Measurements from ENCODE around the gene KHDRBS2. TPM values are rescaled to one million over a fixed set of nuclear protein-coding genes. Genes with fewer than 3 reads are reported as not detected.

KHDRBS2 gene
- total RNA-seq, 1 experiment from 2014 or later, result 1.2 TPM

DNA sequence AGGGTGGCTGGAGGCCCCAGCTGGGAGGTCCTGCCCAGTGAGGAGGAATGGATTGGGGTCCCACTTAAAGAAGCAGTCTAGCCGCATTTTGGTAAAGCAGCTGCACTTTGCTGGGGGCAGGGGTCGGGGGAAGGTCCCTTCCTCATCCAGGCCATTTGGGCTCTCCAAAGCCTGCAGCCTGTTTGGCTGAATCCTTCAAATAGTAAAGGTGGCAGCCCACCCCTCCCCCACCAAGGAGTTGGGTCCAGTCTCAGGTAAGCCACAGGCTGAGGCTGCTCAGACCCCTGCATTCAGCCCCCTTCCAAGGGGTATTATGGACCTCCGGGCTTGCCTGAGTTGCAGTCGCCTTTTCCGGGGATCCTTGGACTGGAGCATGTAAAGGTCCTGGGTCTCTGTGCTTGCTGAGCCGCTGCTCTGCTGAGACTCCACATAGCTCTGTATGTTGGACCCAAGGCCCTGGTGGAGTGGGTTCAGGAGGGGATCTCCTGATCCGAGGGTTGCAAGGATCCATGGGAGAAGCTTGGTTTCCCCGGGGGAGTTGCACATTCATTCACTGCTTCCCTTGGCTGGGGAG lies 417.4 kb downstream of the KHDRBS2 start (continued):
- TF ChIP-seq CBFB (CRISPR knock-in tag; IDR thresholded peaks at IDR 0.05; ENCODE audit: low read depth), result no peak

DNA sequence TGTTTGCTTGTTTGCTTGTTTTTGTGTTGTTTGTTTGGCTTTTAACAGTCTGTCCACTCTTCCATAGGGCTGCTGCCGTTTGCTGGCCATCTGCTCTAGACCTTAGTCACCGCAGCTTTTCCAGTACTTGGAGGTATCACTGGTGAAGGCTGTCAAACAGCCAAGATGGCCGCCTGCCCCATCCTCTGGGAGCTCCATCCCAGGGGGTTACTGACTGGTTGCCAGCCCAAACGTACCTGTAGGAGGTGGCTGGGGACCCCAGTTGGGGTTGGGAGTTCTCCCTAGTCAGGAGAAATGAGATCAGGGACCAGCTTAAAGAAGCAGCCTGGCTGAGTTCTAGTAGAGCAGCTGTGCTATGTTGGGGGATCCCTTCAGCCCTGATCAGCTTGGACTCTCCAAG lies 418.4 kb downstream of the KHDRBS2 start:
- no peak for ATAC-seq
- CTCF ChIA-PET, result no interaction called here
- H3K9me3 Mint-ChIP-seq, result peaks cover 56% of the 10 kb centered on the region
- POLR2A ChIA-PET, result no interaction called here
- DNase-seq (ENCODE audit: low spot score), result no peak
- H3K36me3 Mint-ChIP-seq, result peaks cover 43% of the 10 kb centered on the region
- TF ChIP-seq, protein P1, sequence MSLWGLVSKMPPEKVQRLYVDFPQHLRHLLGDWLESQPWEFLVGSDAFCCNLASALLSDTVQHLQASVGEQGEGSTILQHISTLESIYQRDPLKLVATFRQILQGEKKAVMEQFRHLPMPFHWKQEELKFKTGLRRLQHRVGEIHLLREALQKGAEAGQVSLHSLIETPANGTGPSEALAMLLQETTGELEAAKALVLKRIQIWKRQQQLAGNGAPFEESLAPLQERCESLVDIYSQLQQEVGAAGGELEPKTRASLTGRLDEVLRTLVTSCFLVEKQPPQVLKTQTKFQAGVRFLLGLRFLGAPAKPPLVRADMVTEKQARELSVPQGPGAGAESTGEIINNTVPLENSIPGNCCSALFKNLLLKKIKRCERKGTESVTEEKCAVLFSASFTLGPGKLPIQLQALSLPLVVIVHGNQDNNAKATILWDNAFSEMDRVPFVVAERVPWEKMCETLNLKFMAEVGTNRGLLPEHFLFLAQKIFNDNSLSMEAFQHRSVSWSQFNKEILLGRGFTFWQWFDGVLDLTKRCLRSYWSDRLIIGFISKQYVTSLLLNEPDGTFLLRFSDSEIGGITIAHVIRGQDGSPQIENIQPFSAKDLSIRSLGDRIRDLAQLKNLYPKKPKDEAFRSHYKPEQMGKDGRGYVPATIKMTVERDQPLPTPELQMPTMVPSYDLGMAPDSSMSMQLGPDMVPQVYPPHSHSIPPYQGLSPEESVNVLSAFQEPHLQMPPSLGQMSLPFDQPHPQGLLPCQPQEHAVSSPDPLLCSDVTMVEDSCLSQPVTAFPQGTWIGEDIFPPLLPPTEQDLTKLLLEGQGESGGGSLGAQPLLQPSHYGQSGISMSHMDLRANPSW (CRISPR knock-in tag; conservative IDR thresholded peaks at IDR 0.05; ENCODE audit: low read depth), result no peak
- TF ChIP-seq ESRRA (CRISPR knock-in tag; IDR thresholded peaks at IDR 0.05; ENCODE audit: borderline replicate concordance) (no peak), JUN (CRISPR knock-in tag; IDR thresholded peaks at IDR 0.05) (no peak), NFE2L1 (CRISPR knock-in tag; IDR thresholded peaks at IDR 0.05) (no peak), KAT7 (CRISPR knock-in tag; IDR thresholded peaks at IDR 0.05; ENCODE audit: borderline replicate concordance) (no peak)
- TF ChIP-seq, protein P2, sequence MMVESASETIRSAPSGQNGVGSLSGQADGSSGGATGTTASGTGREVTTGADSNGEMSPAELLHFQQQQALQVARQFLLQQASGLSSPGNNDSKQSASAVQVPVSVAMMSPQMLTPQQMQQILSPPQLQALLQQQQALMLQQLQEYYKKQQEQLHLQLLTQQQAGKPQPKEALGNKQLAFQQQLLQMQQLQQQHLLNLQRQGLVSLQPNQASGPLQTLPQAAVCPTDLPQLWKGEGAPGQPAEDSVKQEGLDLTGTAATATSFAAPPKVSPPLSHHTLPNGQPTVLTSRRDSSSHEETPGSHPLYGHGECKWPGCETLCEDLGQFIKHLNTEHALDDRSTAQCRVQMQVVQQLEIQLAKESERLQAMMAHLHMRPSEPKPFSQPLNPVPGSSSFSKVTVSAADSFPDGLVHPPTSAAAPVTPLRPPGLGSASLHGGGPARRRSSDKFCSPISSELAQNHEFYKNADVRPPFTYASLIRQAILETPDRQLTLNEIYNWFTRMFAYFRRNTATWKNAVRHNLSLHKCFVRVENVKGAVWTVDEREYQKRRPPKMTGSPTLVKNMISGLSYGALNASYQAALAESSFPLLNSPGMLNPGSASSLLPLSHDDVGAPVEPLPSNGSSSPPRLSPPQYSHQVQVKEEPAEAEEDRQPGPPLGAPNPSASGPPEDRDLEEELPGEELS (CRISPR knock-in tag; IDR thresholded peaks at IDR 0.05), result no peak
- TF ChIP-seq, protein P3, sequence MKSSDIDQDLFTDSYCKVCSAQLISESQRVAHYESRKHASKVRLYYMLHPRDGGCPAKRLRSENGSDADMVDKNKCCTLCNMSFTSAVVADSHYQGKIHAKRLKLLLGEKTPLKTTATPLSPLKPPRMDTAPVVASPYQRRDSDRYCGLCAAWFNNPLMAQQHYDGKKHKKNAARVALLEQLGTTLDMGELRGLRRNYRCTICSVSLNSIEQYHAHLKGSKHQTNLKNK (CRISPR knock-in tag; IDR thresholded peaks at IDR 0.05), result no peak
- TF ChIP-seq, protein P4, sequence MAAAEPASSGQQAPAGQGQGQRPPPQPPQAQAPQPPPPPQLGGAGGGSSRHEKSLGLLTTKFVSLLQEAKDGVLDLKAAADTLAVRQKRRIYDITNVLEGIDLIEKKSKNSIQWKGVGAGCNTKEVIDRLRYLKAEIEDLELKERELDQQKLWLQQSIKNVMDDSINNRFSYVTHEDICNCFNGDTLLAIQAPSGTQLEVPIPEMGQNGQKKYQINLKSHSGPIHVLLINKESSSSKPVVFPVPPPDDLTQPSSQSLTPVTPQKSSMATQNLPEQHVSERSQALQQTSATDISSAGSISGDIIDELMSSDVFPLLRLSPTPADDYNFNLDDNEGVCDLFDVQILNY (CRISPR knock-in tag; IDR thresholded peaks at IDR 0.05), result no peak
- peaks cover 11% of the 10 kb centered on the region for H3K27me3 Mint-ChIP-seq (ENCODE audit: low read depth)
- H3K4me3 Mint-ChIP-seq, result no peak overlapping the region
- no peaks in the 10 kb centered on the region for H3K4me1 Mint-ChIP-seq
- H3K27ac Mint-ChIP-seq, result no peak overlapping the region

DNA sequence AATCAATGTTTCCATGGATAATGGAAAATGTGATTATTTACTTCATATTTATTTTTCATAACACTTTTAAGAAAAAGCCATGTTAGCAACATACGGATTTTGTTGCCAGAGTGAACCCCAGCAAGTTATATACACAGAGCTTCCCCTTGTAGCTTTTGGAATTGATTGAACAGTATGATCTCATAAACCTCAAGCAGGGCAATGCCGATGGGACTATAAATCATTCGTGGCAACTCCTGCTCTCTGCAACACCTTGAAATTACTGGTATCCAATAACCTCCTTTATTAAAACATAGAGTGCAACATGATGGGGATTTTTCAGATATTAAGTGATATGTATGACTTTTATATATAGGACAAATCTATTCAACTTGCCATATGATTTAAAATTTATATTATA lies 428.5 kb downstream of the KHDRBS2 start:
- no peak for TF ChIP-seq ZNF121 (CRISPR knock-in tag; IDR thresholded peaks at IDR 0.05)
- no peak for TF ChIP-seq TP53 (CRISPR knock-in tag; IDR thresholded peaks at IDR 0.05)
- no peak for TF ChIP-seq TEAD1 (CRISPR knock-in tag; IDR thresholded peaks at IDR 0.05)
- TF ChIP-seq, protein P5, sequence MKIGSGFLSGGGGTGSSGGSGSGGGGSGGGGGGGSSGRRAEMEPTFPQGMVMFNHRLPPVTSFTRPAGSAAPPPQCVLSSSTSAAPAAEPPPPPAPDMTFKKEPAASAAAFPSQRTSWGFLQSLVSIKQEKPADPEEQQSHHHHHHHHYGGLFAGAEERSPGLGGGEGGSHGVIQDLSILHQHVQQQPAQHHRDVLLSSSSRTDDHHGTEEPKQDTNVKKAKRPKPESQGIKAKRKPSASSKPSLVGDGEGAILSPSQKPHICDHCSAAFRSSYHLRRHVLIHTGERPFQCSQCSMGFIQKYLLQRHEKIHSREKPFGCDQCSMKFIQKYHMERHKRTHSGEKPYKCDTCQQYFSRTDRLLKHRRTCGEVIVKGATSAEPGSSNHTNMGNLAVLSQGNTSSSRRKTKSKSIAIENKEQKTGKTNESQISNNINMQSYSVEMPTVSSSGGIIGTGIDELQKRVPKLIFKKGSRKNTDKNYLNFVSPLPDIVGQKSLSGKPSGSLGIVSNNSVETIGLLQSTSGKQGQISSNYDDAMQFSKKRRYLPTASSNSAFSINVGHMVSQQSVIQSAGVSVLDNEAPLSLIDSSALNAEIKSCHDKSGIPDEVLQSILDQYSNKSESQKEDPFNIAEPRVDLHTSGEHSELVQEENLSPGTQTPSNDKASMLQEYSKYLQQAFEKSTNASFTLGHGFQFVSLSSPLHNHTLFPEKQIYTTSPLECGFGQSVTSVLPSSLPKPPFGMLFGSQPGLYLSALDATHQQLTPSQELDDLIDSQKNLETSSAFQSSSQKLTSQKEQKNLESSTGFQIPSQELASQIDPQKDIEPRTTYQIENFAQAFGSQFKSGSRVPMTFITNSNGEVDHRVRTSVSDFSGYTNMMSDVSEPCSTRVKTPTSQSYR (CRISPR knock-in tag; IDR thresholded peaks at IDR 0.05), result no peak
- TF ChIP-seq FOXP1 (CRISPR knock-in tag; IDR thresholded peaks at IDR 0.05; ENCODE audit: borderline replicate concordance), result no peak
- no peak for ATAC-seq
- Mint-ChIP-seq H3K4me3 (no peak overlapping the region), H3K4me1 (peaks cover 4% of the 10 kb centered on the region; the same call in 1 of the 2 replicates), H3K27ac (no peak overlapping the region), H3K9me3 (peaks cover 57% of the 10 kb centered on the region), H3K27me3 (ENCODE audit: low read depth) (peaks cover 2% of the 10 kb centered on the region; the same call in 1 of the 2 replicates), H3K36me3 (peaks cover 34% of the 10 kb centered on the region)
- CTCF ChIA-PET, result no interaction called here
- no peak for DNase-seq (ENCODE audit: low spot score)
- POLR2A ChIA-PET, result no interaction called here
